Stimulated activated CD4-positive, alpha-beta T cell treated with anti-CD3 and anti-CD28 coated beads, Interleukin-2, amount 100 ng/mL, for 48 hours (primary cell): ENCODE results near the gene RAB30.

Source experiments
- DNase-seq, 2 donors: peaks; one replicate each; pipeline ENCODE4 v3.0.0-alpha.2; 2020

The RAB30 gene

DNA sequence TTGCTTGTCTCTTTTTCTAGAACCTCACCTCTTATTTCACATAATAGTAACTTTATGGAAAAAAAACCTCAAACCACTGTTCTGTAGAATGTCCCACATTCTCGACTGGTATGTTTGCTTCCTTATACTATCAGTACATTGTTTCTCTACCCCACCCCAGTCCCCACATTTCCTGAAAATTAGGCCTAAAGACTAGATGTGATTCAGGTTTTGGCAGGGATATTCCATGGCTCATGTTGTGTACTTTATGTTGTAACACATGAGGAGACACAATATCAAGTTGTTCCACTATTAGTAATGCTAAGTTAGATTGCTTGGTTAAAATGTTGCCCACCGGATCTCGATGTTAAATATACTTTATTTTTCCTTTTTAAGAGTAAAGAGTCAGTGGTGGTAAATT lies 135.4 kb downstream of the RAB30 start:
- no peak for DNase-seq

DNA sequence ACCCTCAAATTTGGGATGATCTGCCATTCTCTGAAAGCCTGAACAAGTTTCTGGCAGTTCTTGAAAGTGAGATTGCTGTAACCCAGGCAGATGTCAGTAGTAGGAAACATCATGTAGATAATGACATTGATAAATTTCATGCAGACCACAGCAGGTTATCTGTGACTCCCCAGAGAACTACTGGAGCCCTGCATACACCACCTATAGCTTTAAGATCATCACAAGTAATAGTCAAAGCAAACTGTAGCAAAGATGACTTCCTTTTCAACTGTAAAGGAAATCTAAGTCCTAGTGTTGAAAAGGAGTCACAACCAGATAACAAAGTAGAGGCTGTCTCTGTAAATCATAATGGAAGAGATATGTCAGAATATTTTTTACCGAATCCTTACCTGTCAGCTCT lies 139.1 kb downstream of the RAB30 start:
- DNase-seq = no peak

DNA sequence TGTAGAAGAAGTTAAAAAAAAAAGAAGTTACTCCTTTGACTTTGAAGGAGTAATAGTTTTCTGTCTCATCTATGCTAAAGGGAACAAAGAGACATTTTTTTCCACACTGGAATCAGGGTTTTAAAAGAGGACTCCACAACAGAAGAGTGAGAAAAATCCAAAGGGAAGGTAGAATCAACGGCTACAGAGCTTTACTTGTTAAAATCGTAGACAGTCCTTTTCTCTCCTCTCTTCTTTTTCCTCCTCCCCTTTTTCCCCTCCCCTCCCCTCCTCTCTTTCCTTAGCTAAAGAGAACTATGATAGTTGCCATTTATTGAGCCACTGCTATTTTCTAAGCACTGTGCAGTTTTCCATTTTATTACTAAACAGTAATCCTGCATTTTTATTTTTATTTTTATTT lies 141.0 kb downstream of the RAB30 start:
- DNase-seq = no peak

DNA sequence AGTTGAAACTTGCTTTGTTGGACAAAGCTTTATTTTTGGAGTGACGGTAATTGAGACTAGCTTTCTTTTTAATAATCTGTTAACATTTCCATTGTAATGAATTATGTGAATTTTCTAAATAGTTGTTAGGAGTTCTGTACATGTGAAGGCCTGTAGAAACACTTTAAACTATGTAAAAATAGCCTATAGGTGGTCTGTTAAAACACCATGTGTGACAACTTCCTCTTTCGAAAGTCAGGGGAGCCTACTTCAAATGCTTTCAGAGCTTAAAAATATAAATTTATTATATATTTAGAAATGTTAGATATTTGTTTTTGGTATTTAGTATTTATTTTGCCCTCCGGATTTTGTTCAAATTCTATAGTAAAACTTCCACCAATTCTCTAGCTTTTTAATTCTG lies 141.5 kb downstream of the RAB30 start:
- no peak for DNase-seq

DNA sequence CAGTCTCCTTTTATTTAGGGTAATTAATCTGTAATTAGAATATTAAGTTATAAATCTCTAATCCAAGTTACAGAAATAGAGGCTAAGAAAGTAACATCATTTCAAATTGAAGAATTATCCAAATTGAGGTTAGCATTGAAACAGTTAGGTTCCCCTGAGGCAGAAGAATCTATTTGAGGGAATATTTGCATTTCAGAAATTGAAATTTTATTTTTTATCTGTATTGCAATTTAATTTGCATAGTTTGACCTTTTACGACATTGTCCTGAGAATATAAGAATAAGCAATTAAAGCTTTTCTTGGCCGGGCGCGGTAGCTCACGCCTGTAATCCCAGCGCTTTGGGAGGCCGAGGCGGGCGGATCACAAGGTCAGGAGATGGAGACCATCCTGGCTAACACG lies 142.6 kb downstream of the RAB30 start:
- no peak for DNase-seq

DNA sequence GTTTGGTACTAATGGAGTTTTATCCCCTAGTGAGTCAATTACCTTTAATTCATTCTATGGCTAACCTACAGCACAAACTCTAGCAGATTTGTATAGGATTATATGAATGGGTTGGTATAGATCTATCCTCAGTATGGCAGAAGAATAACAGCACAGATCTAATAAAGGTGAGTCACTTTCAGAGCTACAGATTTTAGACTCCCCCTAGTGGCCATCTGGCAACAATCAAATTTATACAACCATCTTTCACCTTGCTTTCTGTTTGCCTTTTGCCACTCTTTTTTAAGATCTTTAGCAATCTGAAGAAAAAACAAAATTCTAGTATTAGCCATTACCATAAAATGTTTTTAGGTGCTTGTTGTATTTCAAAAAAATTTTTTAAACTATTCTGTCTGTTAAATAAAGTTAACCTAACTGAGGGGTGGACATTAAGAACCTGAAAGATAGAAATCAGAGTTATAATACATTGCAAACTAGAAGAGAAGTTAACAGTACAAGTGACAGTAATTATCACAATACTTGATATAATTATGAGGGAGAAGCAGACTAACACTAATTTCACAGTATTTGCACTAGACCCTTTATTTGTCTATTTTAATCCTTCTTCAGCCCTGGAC lies 144.3 kb downstream of the RAB30 start:
- peak in 1 of 2 donors; percentile 13 for DNase-seq

DNA sequence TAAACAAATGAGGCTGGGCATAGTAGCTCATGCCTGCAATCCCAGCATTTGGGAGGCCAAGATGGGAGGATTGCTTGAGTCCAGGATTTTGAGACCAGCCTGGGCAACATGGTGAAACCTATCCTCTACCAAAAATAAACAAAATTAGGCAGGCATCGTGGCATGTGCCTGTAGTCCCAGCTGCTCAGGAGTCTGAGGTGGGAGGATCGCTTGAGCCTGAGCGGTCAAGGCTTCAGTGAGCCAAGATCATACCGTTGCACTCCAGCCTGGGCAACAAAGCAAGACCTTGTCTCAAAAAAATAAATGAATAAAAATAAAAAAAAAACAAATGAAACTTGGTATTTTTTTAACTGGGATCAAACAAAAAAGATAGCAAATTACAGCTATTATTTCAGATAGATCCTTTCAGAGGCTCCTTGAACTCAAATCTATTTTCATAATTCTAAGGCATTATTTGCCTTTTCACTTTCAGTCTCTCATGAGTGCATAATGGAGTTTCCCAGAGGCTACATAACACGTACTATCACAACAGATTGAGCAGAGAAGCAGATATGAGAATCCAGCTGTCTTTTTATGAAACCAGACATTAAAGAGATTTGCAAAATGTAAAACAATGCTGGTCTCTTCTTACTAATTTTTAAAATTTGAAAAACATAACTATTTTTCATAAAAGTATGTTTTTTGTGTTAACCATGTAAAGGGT lies 147.0 kb downstream of the RAB30 start:
- no peak for DNase-seq
